Lower leg skin (tissue), 3 donors: ENCODE results near the gene ADRB1.

ENCODE experiments used
- CTCF ChIP-seq, 3 donors: fragments of 450-650 bp; IDR thresholded peaks; one replicate each; pipeline ENCODE4 v1.5.1; 2016; ENCODE audit warnings: antibody characterized with exemption in 3 of 3, mild to moderate bottlenecking in 3 of 3, moderate library complexity in 2 of 3
- POLR2A ChIP-seq, 2 donors: fragments of 450-650 bp; IDR thresholded peaks; one replicate each; pipeline ENCODE4 v1.6.1; 2016 to 2017; ENCODE audit warnings: antibody characterized with exemption in 2 of 2, mild to moderate bottlenecking in 1 of 2, moderate library complexity in 1 of 2

- TF ChIP-seq CTCF (IDR thresholded peaks at IDR 0.05) = no peak
- TF ChIP-seq POLR2A (IDR thresholded peaks at IDR 0.05) = no peak
Measured at GRCh38 chr10:114025611-114026130, 18.0 kb upstream of the ADRB1 start.
